ENCODE data around the gene CD200R1L. TPM values are rescaled to one million over a fixed set of nuclear protein-coding genes. Genes with fewer than 3 reads are reported as not detected.

CD200R1L gene
- total RNA-seq, 2 donors from 2014 or later = not detected

GRCh38 chr3:112807685-112808084 lies 39.0 kb downstream of the CD200R1L start:
- TF ChIP-seq POLR2A (IDR thresholded peaks at IDR 0.05) (no peak), CTCF (IDR thresholded peaks at IDR 0.05) (no peak)
- no peak for DNase-seq
- intact Hi-C loops (cut with DNase I) = no loop called here
- Histone ChIP-seq H3K9me3 (no peaks in the 10 kb centered on the region), H3K27ac (no peak overlapping the region), H3K27me3 (no peaks in the 10 kb centered on the region), H3K4me3 (no peak overlapping the region), H3K36me3 (replicated peaks in 1 of 2; ENCODE audit: insufficient read depth in 1 of 2, low read depth in 2 of 2) (no peaks in the 10 kb centered on the region), H3K4me1 (no peaks in the 10 kb centered on the region)
- 33 to 43% methylated on average over 4 of the region's 4 CpGs for WGBS, 2 donors
- ATAC-seq = no peak

- no peak overlapping the region for H3K27ac ChIP-seq
- DNase-seq (no peak), ATAC-seq (no peak)
- intact Hi-C loops (cut with DNase I) = no loop called here
- H3K36me3 ChIP-seq (replicated peaks in 1 of 2; ENCODE audit: insufficient read depth in 1 of 2, low read depth in 2 of 2) = no peaks in the 10 kb centered on the region
- 54 to 68% methylated on average over 5 of the region's 5 CpGs for WGBS, 2 donors
- no peak overlapping the region for H3K4me3 ChIP-seq
- H3K9me3 ChIP-seq = no peaks in the 10 kb centered on the region
- H3K4me1 ChIP-seq = no peaks in the 10 kb centered on the region
- H3K27me3 ChIP-seq = no peaks in the 10 kb centered on the region
- TF ChIP-seq POLR2A (IDR thresholded peaks at IDR 0.05) (no peak), CTCF (IDR thresholded peaks at IDR 0.05) (no peak)
Measured at GRCh38 chr3:112806903-112807302, 39.8 kb downstream of the CD200R1L start.

- Histone ChIP-seq H3K27me3 (no peaks in the 10 kb centered on the region), H3K36me3 (replicated peaks in 1 of 2; ENCODE audit: insufficient read depth in 1 of 2, low read depth in 2 of 2) (no peaks in the 10 kb centered on the region), H3K4me3 (no peak overlapping the region), H3K27ac (no peak overlapping the region), H3K9me3 (no peaks in the 10 kb centered on the region), H3K4me1 (no peaks in the 10 kb centered on the region)
- ATAC-seq (no peak), DNase-seq (no peak)
- intact Hi-C loops (cut with DNase I) = no loop called here
- no peak for TF ChIP-seq POLR2A (IDR thresholded peaks at IDR 0.05)
- TF ChIP-seq CTCF (IDR thresholded peaks at IDR 0.05) = no peak
- WGBS, 2 donors = 78 to 88% methylated on average over 5 of the region's 5 CpGs
Measured at GRCh38 chr3:112805126-112805525, 41.5 kb downstream of the CD200R1L start.

GRCh38 chr3:112804021-112804420 lies 42.6 kb downstream of the CD200R1L start:
- WGBS, 2 donors = 75 to 93% methylated on average over 1 of the region's 1 CpG
- Histone ChIP-seq H3K9me3 (no peaks in the 10 kb centered on the region), H3K36me3 (replicated peaks in 1 of 2; ENCODE audit: insufficient read depth in 1 of 2, low read depth in 2 of 2) (no peaks in the 10 kb centered on the region), H3K27ac (no peak overlapping the region), H3K27me3 (no peaks in the 10 kb centered on the region), H3K4me3 (no peak overlapping the region), H3K4me1 (no peaks in the 10 kb centered on the region)
- DNase-seq = no peak
- TF ChIP-seq POLR2A (IDR thresholded peaks at IDR 0.05) = no peak
- intact Hi-C loops (cut with DNase I) = no loop called here
- no peak for ATAC-seq

- H3K27ac ChIP-seq = no peak overlapping the region
- H3K4me3 ChIP-seq = no peak overlapping the region
- H3K27me3 ChIP-seq = no peaks in the 10 kb centered on the region
- ATAC-seq (no peak), DNase-seq (no peak)
- H3K4me1 ChIP-seq = no peaks in the 10 kb centered on the region
- 41 to 51% methylated on average over 2 of the region's 2 CpGs for WGBS, 2 donors
- no peaks in the 10 kb centered on the region for H3K36me3 ChIP-seq (replicated peaks in 1 of 2; ENCODE audit: insufficient read depth in 1 of 2, low read depth in 2 of 2)
- intact Hi-C loops (cut with DNase I) = no loop called here
- no peaks in the 10 kb centered on the region for H3K9me3 ChIP-seq
- no peak for TF ChIP-seq POLR2A (IDR thresholded peaks at IDR 0.05)
- TF ChIP-seq CTCF (IDR thresholded peaks at IDR 0.05) = no peak
Measured at GRCh38 chr3:112803467-112803866, 43.2 kb downstream of the CD200R1L start.

Measured in body of pancreas (tissue), 4 donors.